PFSK-1 (cell line): ENCODE results near the gene IFNA5.

Experiments used
- FOXP2 ChIP-seq: optimal IDR thresholded peaks from 2 replicates; pipeline ENCODE3; 2011; ENCODE audit warnings: borderline replicate concordance, control low read depth, inconsistent platforms; ENCODE audit not compliant: insufficient read depth; ENCODE audit errors: extremely low read length, extremely low read depth
- POLR2AphosphoS5 ChIP-seq: IDR thresholded peaks from 2 replicates; pipeline ENCODE4 v1.6.1; 2012; ENCODE audit warnings: low read depth, mild to moderate bottlenecking, control low read depth, low read length, moderate library complexity
- SIN3A ChIP-seq: IDR thresholded peaks from 2 replicates; pipeline ENCODE4 v1.6.1; 2012; ENCODE audit warnings: mild to moderate bottlenecking, low read length, moderate library complexity, borderline replicate concordance; ENCODE audit not compliant: insufficient read depth
- TAF1 ChIP-seq: IDR thresholded peaks from 2 replicates; pipeline ENCODE4 v1.6.1; 2012; ENCODE audit warnings: low read length, control low read depth, borderline replicate concordance; ENCODE audit not compliant: insufficient read depth
- TF ChIP-seq, protein P1 (sequence below), 2 experiments: IDR thresholded peaks; 2 replicates each; pipeline versions ENCODE4 v1.6.1 to v1.8.0; 2011 to 2012; ENCODE audit warnings: low read depth in 2 of 2, low read length in 2 of 2, control low read depth in 1 of 2, inconsistent platforms in 1 of 2, mild to moderate bottlenecking in 1 of 2, moderate library complexity in 1 of 2; ENCODE audit not compliant: insufficient read depth in 1 of 2

DNA sequence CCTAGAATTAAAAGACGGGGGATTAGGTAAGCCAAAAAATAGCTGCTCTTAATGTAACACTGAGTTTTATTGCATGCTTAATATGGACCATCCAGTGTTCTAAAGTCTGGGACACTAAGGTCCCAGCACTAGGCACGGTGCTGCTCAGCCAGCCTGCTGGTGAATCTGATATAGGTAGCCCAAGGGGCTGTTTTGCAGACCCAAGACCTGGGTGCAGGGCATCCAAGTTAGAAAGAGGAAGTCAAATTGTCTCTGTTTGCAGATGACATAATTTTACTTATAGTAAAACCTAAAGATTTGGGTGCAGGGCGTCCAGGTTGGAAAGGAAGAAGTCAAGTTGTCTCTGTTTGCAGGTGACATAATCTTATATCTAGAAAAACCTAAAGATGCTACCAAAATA is 17.8 kb downstream of the IFNA5 start:
- TF ChIP-seq POLR2AphosphoS5 (no peak), SIN3A (no peak), FOXP2 (no peak), TAF1 (no peak)
- TF ChIP-seq, protein P1, sequence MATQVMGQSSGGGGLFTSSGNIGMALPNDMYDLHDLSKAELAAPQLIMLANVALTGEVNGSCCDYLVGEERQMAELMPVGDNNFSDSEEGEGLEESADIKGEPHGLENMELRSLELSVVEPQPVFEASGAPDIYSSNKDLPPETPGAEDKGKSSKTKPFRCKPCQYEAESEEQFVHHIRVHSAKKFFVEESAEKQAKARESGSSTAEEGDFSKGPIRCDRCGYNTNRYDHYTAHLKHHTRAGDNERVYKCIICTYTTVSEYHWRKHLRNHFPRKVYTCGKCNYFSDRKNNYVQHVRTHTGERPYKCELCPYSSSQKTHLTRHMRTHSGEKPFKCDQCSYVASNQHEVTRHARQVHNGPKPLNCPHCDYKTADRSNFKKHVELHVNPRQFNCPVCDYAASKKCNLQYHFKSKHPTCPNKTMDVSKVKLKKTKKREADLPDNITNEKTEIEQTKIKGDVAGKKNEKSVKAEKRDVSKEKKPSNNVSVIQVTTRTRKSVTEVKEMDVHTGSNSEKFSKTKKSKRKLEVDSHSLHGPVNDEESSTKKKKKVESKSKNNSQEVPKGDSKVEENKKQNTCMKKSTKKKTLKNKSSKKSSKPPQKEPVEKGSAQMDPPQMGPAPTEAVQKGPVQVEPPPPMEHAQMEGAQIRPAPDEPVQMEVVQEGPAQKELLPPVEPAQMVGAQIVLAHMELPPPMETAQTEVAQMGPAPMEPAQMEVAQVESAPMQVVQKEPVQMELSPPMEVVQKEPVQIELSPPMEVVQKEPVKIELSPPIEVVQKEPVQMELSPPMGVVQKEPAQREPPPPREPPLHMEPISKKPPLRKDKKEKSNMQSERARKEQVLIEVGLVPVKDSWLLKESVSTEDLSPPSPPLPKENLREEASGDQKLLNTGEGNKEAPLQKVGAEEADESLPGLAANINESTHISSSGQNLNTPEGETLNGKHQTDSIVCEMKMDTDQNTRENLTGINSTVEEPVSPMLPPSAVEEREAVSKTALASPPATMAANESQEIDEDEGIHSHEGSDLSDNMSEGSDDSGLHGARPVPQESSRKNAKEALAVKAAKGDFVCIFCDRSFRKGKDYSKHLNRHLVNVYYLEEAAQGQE (IDR thresholded peaks at IDR 0.05; ENCODE audit: insufficient read depth in 1 of 2, low read depth in 2 of 2, low read length in 2 of 2): no peak
